Mucosa of rectum (tissue), 2 donors: ENCODE data around the gene MAGEA1.

Experiments
- H3K27ac ChIP-seq, 2 donors: one replicate each; pipeline ENCODE4 v1.7.0; 2013; ENCODE audit warnings: inconsistent platforms in 2 of 2, low read depth in 2 of 2, low read length in 2 of 2
- H3K27me3 ChIP-seq, 2 donors: one replicate each; pipeline ENCODE4 v1.7.0; 2013; ENCODE audit warnings: low read length in 2 of 2; ENCODE audit not compliant: control insufficient read depth in 2 of 2, insufficient read depth in 2 of 2
- H3K36me3 ChIP-seq, 2 donors: one replicate each; pipeline ENCODE4 v1.7.0; 2013; ENCODE audit warnings: low read length in 2 of 2; ENCODE audit not compliant: control insufficient read depth in 2 of 2, insufficient read depth in 2 of 2
- H3K4me1 ChIP-seq, 2 donors: one replicate each; pipeline ENCODE4 v1.7.0; 2013; ENCODE audit warnings: low read length in 2 of 2, mild to moderate bottlenecking in 1 of 2; ENCODE audit not compliant: control insufficient read depth in 2 of 2, insufficient read depth in 2 of 2
- H3K4me3 ChIP-seq, 2 donors: one replicate each; pipeline ENCODE4 v1.7.0; 2013; ENCODE audit warnings: low read length in 2 of 2
- H3K9ac ChIP-seq, 2 donors: one replicate each; pipeline ENCODE4 v1.7.0; 2013; ENCODE audit warnings: low read length in 2 of 2, low read depth in 1 of 2, mild to moderate bottlenecking in 1 of 2
- H3K9me3 ChIP-seq, 2 donors: one replicate each; pipeline ENCODE4 v1.7.0; 2013; ENCODE audit warnings: low read length in 2 of 2; ENCODE audit not compliant: control insufficient read depth in 2 of 2
- donor health status: healthy.
- donor health status: Normal muscosa, but diverticular disease.

Gene MAGEA1

DNA sequence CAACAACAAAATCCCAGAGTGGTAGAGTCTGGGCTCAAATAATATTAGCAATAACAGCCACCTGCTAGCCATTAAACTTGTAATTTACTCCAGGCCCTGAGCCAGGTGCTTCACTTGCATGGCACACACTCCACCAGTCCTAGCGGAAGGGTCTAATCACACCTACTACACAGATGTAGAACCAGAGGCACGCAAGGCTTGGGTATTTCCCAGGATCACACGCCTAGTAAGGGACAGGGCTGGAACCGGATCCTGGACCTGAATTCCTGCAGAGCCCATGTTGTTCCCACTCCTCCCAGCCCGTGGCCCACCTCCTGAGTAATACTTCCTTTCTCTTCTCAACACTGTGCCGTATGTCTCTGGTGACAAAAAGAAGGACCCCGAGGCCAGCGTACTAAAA is 5.7 kb downstream of the MAGEA1 start:
- H3K36me3 ChIP-seq, result no peaks in the 10 kb centered on the region
- no peak overlapping the region for H3K4me3 ChIP-seq
- H3K9ac ChIP-seq, result no peak overlapping the region
- no peaks in the 10 kb centered on the region for H3K9me3 ChIP-seq
- H3K27me3 ChIP-seq, result peaks cover 5 to 7% of the 10 kb centered on the region in 2 donors
- H3K4me1 ChIP-seq, result no peaks in the 10 kb centered on the region
- H3K27ac ChIP-seq, result no peak overlapping the region

DNA sequence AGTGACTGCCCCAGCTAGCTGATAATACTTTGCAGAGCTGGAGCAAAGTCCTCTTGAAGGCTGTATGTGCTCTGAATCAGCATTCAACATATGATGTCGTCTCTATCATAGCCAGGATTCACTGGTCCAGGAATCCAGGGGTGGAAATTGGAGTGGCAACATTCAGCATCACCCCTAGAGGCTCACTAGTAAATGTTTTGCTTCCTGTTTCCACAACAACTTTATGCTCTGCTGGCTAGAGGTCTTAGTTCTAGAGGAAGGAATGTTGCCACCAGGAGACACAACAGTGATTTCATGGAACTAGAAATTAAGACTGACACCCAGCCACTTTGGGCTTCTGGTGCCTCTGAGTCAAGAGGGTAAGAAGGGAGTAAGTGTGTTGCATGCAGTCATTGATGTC is 11.3 kb downstream of the MAGEA1 start:
- Histone ChIP-seq H3K9ac (no peak overlapping the region), H3K9me3 (no peaks in the 10 kb centered on the region), H3K4me1 (no peaks in the 10 kb centered on the region), H3K4me3 (no peak overlapping the region), H3K27me3 (peaks cover 3 to 11% of the 10 kb centered on the region in 2 donors), H3K36me3 (no peaks in the 10 kb centered on the region), H3K27ac (no peak overlapping the region)

GRCh38 chrX:153200462-153200861 is 21.4 kb downstream of the MAGEA1 start:
- no peak overlapping the region for H3K27ac ChIP-seq
- H3K9me3 ChIP-seq, result peaks cover 0 to 2% of the 10 kb centered on the region in 2 donors
- H3K9ac ChIP-seq, result no peak overlapping the region
- no peak overlapping the region for H3K4me3 ChIP-seq
- peaks cover 0 to 3% of the 10 kb centered on the region in 2 donors for H3K27me3 ChIP-seq
- H3K4me1 ChIP-seq, result no peaks in the 10 kb centered on the region
- no peaks in the 10 kb centered on the region for H3K36me3 ChIP-seq

DNA sequence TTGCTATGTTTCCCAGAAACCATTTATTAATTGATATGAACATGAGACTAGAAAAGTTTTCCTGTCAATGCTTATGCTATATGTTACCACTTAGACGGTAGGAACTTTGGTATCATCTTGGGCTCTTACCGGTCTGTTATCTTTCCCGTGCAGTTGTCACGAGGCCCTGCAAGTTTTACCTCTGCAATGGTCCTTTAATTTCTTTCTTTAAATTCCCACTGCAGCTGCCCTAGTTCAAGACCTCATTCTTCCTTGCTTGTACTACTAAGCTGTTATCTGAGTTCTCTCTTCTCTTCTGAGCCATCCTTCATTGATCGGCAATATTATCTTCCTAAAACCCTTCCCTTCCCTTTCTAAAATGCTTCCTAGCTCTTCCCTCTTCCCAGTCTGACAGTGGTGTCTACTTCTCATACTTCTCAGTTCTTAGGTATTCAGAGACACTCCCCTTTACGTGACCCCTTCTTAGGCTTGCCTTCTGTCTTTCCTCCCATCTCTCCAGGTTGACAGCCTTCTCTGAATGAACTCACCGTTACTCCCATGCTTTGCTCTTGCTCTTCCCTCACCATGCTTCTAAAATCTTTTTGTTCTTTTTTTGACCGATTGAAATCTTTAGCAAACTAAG is 27.5 kb downstream of the MAGEA1 start:
- peaks cover 0 to 5% of the 10 kb centered on the region in 2 donors for H3K27me3 ChIP-seq
- no peak overlapping the region for H3K27ac ChIP-seq
- H3K9me3 ChIP-seq, result peaks cover 0 to 5% of the 10 kb centered on the region in 2 donors
- no peak overlapping the region for H3K4me3 ChIP-seq
- no peaks in the 10 kb centered on the region for H3K4me1 ChIP-seq
- H3K9ac ChIP-seq, result no peak overlapping the region
- no peaks in the 10 kb centered on the region for H3K36me3 ChIP-seq

DNA sequence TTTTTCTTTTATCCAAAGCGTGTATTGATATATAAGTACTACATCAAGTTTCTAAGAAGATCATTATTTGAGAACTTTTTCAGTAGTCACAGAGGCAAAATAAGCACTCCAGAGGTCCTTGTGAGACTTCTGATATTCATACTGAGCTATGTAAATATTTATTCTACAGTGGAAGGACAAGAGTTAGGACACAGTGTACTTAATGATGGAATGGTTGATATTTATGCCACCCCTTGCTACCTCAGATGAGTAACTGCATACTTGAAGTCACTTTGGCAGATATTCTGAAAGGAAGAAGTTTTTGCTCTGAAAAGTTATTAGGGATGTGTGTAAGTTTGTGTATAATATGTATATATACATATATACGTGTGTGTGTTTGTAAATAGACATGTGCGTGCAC is 30.3 kb downstream of the MAGEA1 start:
- Histone ChIP-seq H3K4me3 (no peak overlapping the region), H3K27me3 (peaks cover 0 to 5% of the 10 kb centered on the region in 2 donors), H3K36me3 (no peaks in the 10 kb centered on the region), H3K9me3 (peaks cover 0 to 5% of the 10 kb centered on the region in 2 donors), H3K9ac (no peak overlapping the region), H3K4me1 (no peaks in the 10 kb centered on the region), H3K27ac (no peak overlapping the region)

DNA sequence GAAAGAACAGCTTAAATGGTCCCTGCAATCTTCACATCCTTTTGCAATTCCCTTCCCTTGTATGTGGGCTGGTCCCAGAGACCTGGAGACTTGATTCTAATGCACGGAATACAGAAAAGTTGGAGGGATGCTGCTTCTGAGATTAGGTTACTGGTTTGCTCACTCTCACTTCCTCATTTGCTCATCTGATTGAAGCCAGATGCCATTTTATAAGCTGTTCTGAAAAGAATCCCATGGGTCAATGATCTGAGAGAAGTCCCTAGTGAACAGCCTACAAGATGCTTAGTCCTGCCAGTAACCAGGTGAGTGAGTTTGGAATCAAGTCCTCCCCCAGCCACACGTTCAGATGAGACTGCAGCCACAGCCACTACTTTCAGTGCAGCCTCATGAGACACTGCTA is 35.9 kb downstream of the MAGEA1 start:
- H3K4me1 ChIP-seq, result no peaks in the 10 kb centered on the region
- peaks cover 5 to 9% of the 10 kb centered on the region in 2 donors for H3K27me3 ChIP-seq
- H3K27ac ChIP-seq, result no peak overlapping the region
- H3K4me3 ChIP-seq, result no peak overlapping the region
- peaks cover 0 to 5% of the 10 kb centered on the region in 2 donors for H3K9me3 ChIP-seq
- H3K9ac ChIP-seq, result no peak overlapping the region
- H3K36me3 ChIP-seq, result no peaks in the 10 kb centered on the region

- H3K9me3 ChIP-seq, result no peaks in the 10 kb centered on the region
- no peak overlapping the region for H3K9ac ChIP-seq
- H3K36me3 ChIP-seq, result no peaks in the 10 kb centered on the region
- H3K4me3 ChIP-seq, result no peak overlapping the region
- H3K27me3 ChIP-seq, result peaks cover 5 to 10% of the 10 kb centered on the region in 2 donors
- H3K27ac ChIP-seq, result no peak overlapping the region
- H3K4me1 ChIP-seq, result no peaks in the 10 kb centered on the region
These were observed 37.8 kb downstream of the MAGEA1 start for GRCh38 chrX:153216926-153217325.

- no peak overlapping the region for H3K27ac ChIP-seq
- no peaks in the 10 kb centered on the region for H3K9me3 ChIP-seq
- H3K27me3 ChIP-seq, result peaks cover 2 to 8% of the 10 kb centered on the region in 2 donors
- H3K9ac ChIP-seq, result no peak overlapping the region
- no peaks in the 10 kb centered on the region for H3K36me3 ChIP-seq
- H3K4me1 ChIP-seq, result no peaks in the 10 kb centered on the region
- no peak overlapping the region for H3K4me3 ChIP-seq
These were observed 46.5 kb downstream of the MAGEA1 start for GRCh38 chrX:153225438-153226098.

GRCh38 chrX:153226344-153227185 is 47.5 kb downstream of the MAGEA1 start:
- H3K4me1 ChIP-seq, result no peaks in the 10 kb centered on the region
- H3K9ac ChIP-seq, result no peak overlapping the region
- H3K4me3 ChIP-seq, result no peak overlapping the region
- peaks cover 2 to 8% of the 10 kb centered on the region in 2 donors for H3K27me3 ChIP-seq
- no peak overlapping the region for H3K27ac ChIP-seq
- H3K36me3 ChIP-seq, result no peaks in the 10 kb centered on the region
- no peaks in the 10 kb centered on the region for H3K9me3 ChIP-seq
